Fibroblast of the conjunctiva (primary cell): Measurements from ENCODE around the gene MANSC1.
"Not testable (repeated sequence)": the region's sequence is repeated elsewhere in the genome, so short reads cannot be mapped to it uniquely, and the experiment has no call there.

ENCODE experiments used
- DNase-seq: peaks from one replicate; pipeline ENCODE4 v3.0.0-alpha.2; 2010; ENCODE audit warnings: low read depth

Gene MANSC1

GRCh38 chr12:12323591-12323990 is 26.5 kb downstream of the MANSC1 start:
- DNase-seq = no peak

DNA sequence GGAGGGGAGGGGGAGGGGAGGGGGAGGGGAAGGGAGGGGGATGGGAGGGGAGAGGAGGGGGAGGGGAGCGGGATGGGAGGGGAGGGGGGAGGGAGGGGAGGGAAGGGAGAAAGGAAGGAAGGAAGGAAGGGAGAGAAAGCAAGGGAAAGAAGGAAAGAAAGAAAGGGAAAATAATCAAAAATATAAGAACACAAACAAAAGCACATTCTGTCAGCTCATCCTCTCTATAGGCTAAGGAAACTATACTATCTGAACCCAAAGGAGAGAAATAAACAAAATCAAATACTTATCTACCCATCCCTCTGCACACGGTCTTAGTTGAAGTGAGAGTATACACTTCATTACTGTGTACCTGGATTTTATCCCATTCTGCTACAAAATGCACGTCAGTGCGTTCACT is 26.9 kb downstream of the MANSC1 start:
- DNase-seq = no peak

- peak; percentile 45 for DNase-seq
Measured at GRCh38 chr12:12319451-12320183, 30.4 kb downstream of the MANSC1 start.

- DNase-seq = no peak
Measured at GRCh38 chr12:12315838-12316237, 34.2 kb downstream of the MANSC1 start.

GRCh38 chr12:12310695-12311094 is 39.3 kb downstream of the MANSC1 start:
- not testable (repeated sequence) for DNase-seq

GRCh38 chr12:12305568-12306300 is 44.3 kb downstream of the MANSC1 start:
- DNase-seq = no peak

- DNase-seq = no peak
Measured at GRCh38 chr12:12302976-12303375, 47.1 kb downstream of the MANSC1 start.

DNA sequence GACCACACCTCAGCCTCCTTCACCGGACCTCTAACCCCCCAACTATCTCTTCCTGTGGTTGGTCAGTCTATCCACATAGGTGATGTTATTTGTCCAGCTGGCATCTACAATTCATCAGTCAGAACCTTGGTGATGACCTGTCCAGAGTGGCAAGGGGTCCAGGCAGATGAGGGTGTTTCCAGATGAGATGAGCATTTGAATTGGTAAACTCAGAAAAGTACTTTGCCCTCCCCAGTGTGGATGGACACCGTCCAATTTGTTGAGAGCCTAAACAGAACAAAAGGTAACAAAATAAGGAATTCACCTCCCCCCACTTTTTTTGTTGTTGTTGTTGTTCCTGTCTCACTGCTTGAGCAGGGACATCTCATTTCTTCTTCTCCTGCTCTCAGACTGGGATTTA is 48.9 kb downstream of the MANSC1 start:
- no peak for DNase-seq

DNA sequence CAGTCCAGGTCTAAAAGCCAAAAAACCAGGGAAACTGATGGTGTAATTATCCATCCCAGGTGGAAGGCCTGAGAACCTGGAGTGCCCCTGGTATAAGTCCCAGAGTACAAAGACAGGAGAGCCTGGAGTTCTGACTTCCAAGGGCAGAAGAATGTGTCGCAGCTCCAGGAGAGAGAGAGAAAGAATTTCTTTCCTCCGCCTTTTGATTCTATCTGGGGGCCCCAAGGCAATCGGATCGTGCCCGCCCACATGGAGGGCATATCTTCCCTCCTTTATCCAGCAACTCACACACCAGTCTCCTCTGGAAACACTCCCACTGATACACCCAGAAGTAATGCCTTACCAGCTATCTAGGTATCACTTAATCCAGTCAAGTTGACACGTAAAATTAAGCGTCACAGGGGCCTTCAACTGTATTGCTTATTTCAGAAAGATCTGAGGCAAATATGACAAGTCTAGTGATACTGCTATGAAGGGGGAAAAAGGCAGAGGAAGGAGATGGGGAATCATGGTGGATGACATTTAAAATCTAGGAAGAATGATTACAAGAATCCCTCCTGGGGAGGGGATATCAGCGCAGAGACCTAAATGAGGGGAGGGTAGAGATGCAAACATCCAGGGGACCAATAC is 52.7 kb downstream of the MANSC1 start:
- DNase-seq = no peak

DNA sequence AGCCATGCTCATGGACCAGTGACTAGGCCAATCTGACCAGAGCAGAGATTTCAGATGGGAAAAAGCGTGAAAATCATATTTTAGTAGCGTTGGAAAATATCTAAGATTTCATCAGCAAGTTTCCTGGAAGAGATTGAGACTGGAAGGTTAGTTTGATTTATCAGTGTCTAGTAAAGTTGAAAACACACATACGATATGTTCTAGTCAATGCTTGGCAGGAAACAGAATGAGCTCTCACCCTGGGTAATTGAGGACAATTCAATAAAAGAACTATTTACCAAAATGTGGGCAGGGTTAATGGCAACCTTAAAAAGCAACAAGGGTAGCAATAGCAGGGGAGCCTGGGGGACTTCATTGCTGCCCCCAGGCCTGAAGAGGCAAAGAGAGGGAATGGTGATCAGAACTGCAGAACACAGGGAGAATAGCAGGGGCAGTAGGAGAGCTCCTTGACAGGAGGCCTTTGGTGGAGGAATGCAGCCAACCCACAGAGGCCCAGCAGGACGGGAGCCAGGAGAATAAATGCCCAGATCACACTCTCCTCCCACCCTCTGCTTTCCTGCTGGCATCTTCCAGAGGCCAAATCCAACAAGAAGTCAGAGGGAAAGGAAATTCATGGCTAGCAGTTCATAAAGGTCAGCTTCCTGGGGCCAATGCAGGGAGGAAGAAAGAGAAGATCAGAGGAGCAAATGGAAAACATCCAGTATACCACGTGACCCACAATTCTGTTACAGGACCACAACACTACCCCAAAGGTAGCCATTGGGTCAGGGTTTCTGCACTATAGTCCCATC is 55.6 kb downstream of the MANSC1 start:
- no peak for DNase-seq

- DNase-seq = no peak
Measured at GRCh38 chr12:12290206-12290605, 59.8 kb downstream of the MANSC1 start.

- DNase-seq = no peak
Measured at GRCh38 chr12:12286441-12286840, 63.6 kb downstream of the MANSC1 start.

- DNase-seq = peak; percentile 8
Measured at GRCh38 chr12:12282761-12283425, 67.1 kb downstream of the MANSC1 start.

DNA sequence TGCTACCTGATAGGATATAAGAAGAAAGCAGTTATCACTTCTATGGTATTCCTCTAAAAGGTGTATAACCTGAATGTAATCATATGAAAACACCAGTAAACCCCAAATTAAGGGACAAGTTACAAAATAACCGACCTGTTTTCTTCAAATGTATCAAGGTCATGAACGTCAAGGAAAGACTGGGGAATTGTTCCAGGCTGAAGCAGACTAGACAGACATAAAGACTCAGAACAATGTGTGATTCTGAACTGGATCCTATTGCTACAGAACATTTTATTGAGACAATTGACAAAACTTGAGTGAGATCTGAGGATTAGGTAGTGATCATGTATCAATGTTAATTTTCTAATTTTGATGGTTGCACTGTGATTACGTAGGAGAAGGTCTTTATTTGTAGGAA is 67.8 kb downstream of the MANSC1 start:
- no peak for DNase-seq

- DNase-seq = no peak
Measured at GRCh38 chr12:12281134-12281533, 68.9 kb downstream of the MANSC1 start.

DNA sequence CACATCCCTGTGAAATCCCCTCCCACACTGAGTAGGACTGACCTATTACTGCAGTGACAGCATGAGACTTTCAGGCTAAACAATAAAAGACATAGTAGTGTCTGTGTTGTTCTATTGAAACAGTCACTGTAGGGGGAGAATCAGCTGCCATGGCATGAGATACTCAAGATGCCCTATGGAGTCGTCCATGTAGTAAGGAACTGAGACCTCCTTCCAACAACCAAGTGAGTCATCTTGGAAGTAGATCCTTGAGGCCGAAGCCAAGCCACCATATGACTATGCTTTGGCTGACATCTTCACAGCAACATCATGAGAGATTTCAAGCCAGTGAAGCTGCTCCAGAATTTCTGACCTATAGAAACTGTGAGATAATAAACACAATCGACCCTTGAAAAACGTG is 71.1 kb downstream of the MANSC1 start:
- DNase-seq = no peak
